Naive thymus-derived CD4-positive, alpha-beta T cell (primary cell): ENCODE results near the gene SYDE2. TPM values are rescaled to one million over a fixed set of nuclear protein-coding genes. Genes with fewer than 3 reads are reported as not detected.
"Not testable (repeated sequence)": the region's sequence is repeated elsewhere in the genome, so short reads cannot be mapped to it uniquely, and the experiment has no call there.

Source experiments
- ATAC-seq: fragments of 150-1000 bp; cut with Tn5 transposase; 2 replicates; pipeline ENCODE4 v1.10.0; 2021; ENCODE audit warnings: mild to moderate bottlenecking, moderate library complexity
- CTCF ChIA-PET: fragments of 350-600 bp; sonication (Branson Sonifier 250); formaldehyde crosslinking; loops from one replicate; lab custom pipeline; 2021; ENCODE audit warnings: antibody characterized with exemption; lab: Charles Lee
- POLR2A ChIA-PET: fragments of 350-600 bp; sonication (Branson Sonifier 250); formaldehyde crosslinking; loops from one replicate; lab custom pipeline; 2021; ENCODE audit warnings: antibody characterized with exemption, inconsistent platforms; lab: Charles Lee
- DNase-seq, 9 donors: peaks; one replicate each; pipeline versions ENCODE4 v3.0.0 to v3.0.0-alpha.2; 2020 to 2022; ENCODE audit warnings: mixed read lengths in 1 of 9
- H3K27ac ChIP-seq: one replicate; pipeline ENCODE4 v1.7.0; 2013; ENCODE audit warnings: mild to moderate bottlenecking, low read depth, low read length, moderate library complexity
- H3K27me3 ChIP-seq, 2 donors: one replicate each; pipeline ENCODE4 v1.7.0; 2013; ENCODE audit warnings: low read length in 2 of 2, mild to moderate bottlenecking in 2 of 2, moderate library complexity in 2 of 2; ENCODE audit not compliant: control insufficient read depth in 2 of 2, insufficient read depth in 2 of 2
- H3K36me3 ChIP-seq, 3 experiments: 1 replicate in 2 of 3; 2 replicates in 1 of 3; pipeline ENCODE4 v1.7.0; 2013; ENCODE audit warnings: low read length in 3 of 3, mild to moderate bottlenecking in 3 of 3, moderate library complexity in 1 of 3; ENCODE audit not compliant: insufficient read depth in 3 of 3, control insufficient read depth in 2 of 3
- H3K4me1 ChIP-seq, 2 donors: one replicate each; pipeline ENCODE4 v1.7.0; 2013; ENCODE audit warnings: low read length in 2 of 2, mild to moderate bottlenecking in 2 of 2, moderate library complexity in 1 of 2; ENCODE audit not compliant: control insufficient read depth in 2 of 2, insufficient read depth in 2 of 2
- H3K4me3 ChIP-seq: 2 replicates; pipeline ENCODE4 v1.7.0; 2013; ENCODE audit warnings: mild to moderate bottlenecking, low read length
- H3K9me3 ChIP-seq, 3 experiments: 1 replicate in 2 of 3; 2 replicates in 1 of 3; pipeline ENCODE4 v1.7.0; 2013; ENCODE audit warnings: low read length in 3 of 3; ENCODE audit not compliant: control insufficient read depth in 2 of 3
- H3K27ac Mint-ChIP-seq, 9 donors: one replicate each; pipeline ENCODE4 v1.8.0; 2020 to 2022; ENCODE audit warnings: mixed read lengths in 9 of 9, mild to moderate bottlenecking in 8 of 9, moderate library complexity in 5 of 9, inconsistent platforms in 2 of 9
- H3K27me3 Mint-ChIP-seq, 5 donors: one replicate each; pipeline ENCODE4 v1.8.0; 2021 to 2022; ENCODE audit warnings: mixed read lengths in 5 of 5, mild to moderate bottlenecking in 1 of 5
- H3K36me3 Mint-ChIP-seq, 5 donors: one replicate each; pipeline ENCODE4 v1.8.0; 2020 to 2022; ENCODE audit warnings: mixed read lengths in 5 of 5, mild to moderate bottlenecking in 3 of 5, inconsistent platforms in 1 of 5
- H3K4me1 Mint-ChIP-seq, 7 donors: one replicate each; pipeline ENCODE4 v1.8.0; 2020 to 2022; ENCODE audit warnings: mixed read lengths in 7 of 7, mild to moderate bottlenecking in 3 of 7, inconsistent platforms in 1 of 7
- H3K4me3 Mint-ChIP-seq, 10 donors: one replicate each; pipeline ENCODE4 v1.8.0; 2020 to 2022; ENCODE audit warnings: mild to moderate bottlenecking in 10 of 10, mixed read lengths in 10 of 10, moderate library complexity in 6 of 10, inconsistent platforms in 2 of 10
- H3K9me3 Mint-ChIP-seq, 11 donors: one replicate each; pipeline ENCODE4 v1.8.0; 2020 to 2022; ENCODE audit warnings: mixed read lengths in 11 of 11, mild to moderate bottlenecking in 4 of 11, inconsistent platforms in 1 of 11, moderate library complexity in 1 of 11
- intact Hi-C, 2 donors: fragments of 100-400 bp; cut with micrococcal nuclease; formaldehyde crosslinking; loops; one replicate each; pipeline ENCODE4 v1.15.1; 2023
- polyA plus RNA-seq, 2 donors: library from polyadenylated mRNA; unstranded; fragments of 300-500 nt; fragmentation: Illumina TruSeq; gene quantifications; one replicate each; pipeline ENCODE4 v1.2.3, GENCODE V29; 2021
- total RNA-seq, 6 experiments: library from RNA in 5 of 6; stranded (reverse) in 5 of 6; gene quantifications; 1 replicate in 5 of 6; 2 replicates in 1 of 6; pipeline ENCODE4 v1.2.3 and lab custom pipeline; 2021 to 2026

The SYDE2 gene
- total and polyA plus RNA-seq, 7 experiments from 2014 or later = 1.2 to 9.1 (median 5.7) TPM

DNA sequence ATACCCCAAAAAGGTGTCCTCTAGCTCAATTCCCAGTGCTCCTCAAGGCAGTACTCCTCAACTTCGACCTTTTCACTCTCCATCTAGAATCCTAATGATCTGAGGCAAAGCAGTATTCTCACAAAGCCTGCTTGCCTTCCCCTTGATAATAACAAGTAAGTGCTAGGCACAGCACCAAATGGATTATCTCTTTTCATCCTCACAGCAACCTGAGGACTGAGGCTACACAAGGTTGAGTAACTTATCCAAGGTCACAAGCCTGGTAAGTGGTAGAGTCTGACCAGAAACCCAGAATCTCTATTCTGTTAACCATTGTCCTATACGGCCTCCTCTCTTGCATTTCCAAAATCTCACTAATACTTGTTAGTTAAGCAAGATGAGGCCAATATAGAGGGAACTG lies 5.1 kb downstream of the SYDE2 start:
- CTCF ChIA-PET = interaction anchor here (0.7 to 0.9 kb wide), 2 partner anchors 16 to 88 kb away, joined by 3 to 5 read pairs; no protein-coding TSS in a partner anchor
- intact Hi-C loops = no loop called here

DNA sequence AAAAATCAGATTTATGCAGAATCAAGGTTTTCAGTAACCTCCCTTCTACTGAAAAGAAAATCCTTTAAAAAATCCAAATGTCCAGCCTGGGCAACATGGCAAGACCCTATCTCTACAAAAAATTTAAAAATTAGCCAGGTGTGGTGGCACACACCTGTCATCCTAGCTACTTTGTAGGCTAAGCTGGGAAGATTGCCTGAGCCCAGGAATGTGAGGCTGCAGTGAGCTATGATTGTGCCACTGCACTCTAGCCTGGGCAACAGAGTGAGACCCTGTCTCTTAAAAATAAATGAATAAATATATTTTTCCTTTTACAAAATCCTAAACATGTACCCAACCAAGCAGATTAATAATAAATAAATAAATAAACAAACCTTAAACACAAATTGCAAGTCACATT lies 8.7 kb downstream of the SYDE2 start:
- H3K27me3 ChIP-seq, H3K4me3 Mint-ChIP-seq, H3K4me1 ChIP-seq, H3K36me3 ChIP-seq, H3K4me3 ChIP-seq, H3K9me3 Mint-ChIP-seq, H3K27ac ChIP-seq, intact Hi-C loops, H3K27me3 Mint-ChIP-seq, H3K27ac Mint-ChIP-seq, DNase-seq, H3K9me3 ChIP-seq, ATAC-seq: not testable (repeated sequence)
- Mint-ChIP-seq H3K4me1 (peaks cover 0 to 35% (median 19%) of the 10 kb centered on the region in 7 donors), H3K36me3 (peaks cover 4 to 23% (median 20%) of the 10 kb centered on the region in 5 donors)
- ChIA-PET CTCF (interaction anchor here (1.3 kb wide), 1 partner anchor 82 kb away, joined by 3 read pairs; no protein-coding TSS in a partner anchor), POLR2A (interaction anchor here (1.3 kb wide), 1 partner anchor 10 kb away, joined by 4 read pairs; no protein-coding TSS in a partner anchor)

More for the DNA sequence above, 5.1 kb downstream of the SYDE2 start:
- Mint-ChIP-seq H3K9me3 (no peaks in the 10 kb centered on the region), H3K4me1 (peaks cover 9 to 58% (median 42%) of the 10 kb centered on the region in 7 donors), H3K36me3 (peaks cover 0 to 7% (median 4%) of the 10 kb centered on the region in 5 donors), H3K27ac (no peak overlapping the region), H3K4me3 (peak overlapping the region in 2 of 10 donors; percentile 21 to 31), H3K27me3 (peaks cover 0 to 27% (median 0%) of the 10 kb centered on the region in 5 donors)
- POLR2A ChIA-PET = interaction anchor here (1.0 kb wide), 1 partner anchor 80 kb away, joined by 3 read pairs; no protein-coding TSS in a partner anchor
- Histone ChIP-seq H3K27me3 (no peaks in the 10 kb centered on the region), H3K4me1 (no peaks in the 10 kb centered on the region), H3K27ac (no peak overlapping the region), H3K36me3 (peaks cover 0 to 5% (median 0%) of the 10 kb centered on the region in 3 experiments), H3K4me3 (no peak overlapping the region), H3K9me3 (no peaks in the 10 kb centered on the region)
- DNase-seq (no peak), ATAC-seq (no peak)

DNA sequence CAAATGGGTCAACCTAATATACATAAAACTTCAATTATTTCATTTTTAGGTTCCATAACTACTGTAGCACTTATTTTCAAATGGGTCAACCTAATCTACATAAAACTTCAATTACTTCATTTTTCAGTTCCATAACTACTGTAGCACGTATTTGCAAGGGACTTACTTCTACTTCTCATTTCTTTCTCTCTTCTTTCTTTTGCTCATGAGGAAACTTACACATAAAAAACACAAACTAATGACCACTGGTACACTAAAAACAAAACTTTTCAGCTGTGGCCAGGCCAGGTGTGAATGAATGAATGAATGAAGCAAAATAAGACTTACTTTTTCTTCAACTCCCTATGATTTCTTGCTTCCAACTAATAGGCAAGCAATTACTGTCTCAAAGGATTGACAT lies 11.7 kb downstream of the SYDE2 start:
- peak overlapping the region in 1 of 9 donors; percentile 7 for H3K27ac Mint-ChIP-seq

DNA sequence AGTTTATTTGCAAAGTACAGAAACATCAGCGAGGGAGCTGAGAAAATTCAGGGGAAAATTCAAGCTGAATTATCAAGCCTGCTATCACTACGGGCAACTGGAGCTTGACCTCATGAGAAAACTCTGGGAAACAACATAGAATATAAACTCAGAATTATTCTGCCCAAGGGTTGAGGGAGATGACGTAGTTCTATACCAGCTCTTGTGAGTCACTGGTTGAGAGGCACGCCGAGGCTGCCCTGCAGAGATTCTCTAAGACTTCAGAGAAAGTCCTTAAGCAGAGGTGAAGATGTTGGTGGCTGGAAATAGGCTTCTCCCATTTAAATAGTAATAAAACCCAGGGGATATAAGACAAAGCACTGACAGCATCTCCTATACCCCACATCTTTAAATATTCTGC lies 12.3 kb downstream of the SYDE2 start:
- intact Hi-C loops = no loop called here
- no peak overlapping the region for H3K27ac ChIP-seq
- no peaks in the 10 kb centered on the region for H3K27me3 ChIP-seq
- no peaks in the 10 kb centered on the region for H3K4me1 ChIP-seq
- Mint-ChIP-seq H3K9me3 (peaks cover 0 to 9% (median 0%) of the 10 kb centered on the region in 11 donors), H3K4me1 (peaks cover 0 to 15% (median 8%) of the 10 kb centered on the region in 7 donors), H3K4me3 (no peak overlapping the region), H3K27ac (no peak overlapping the region), H3K27me3 (no peaks in the 10 kb centered on the region), H3K36me3 (peaks cover 4 to 21% (median 19%) of the 10 kb centered on the region in 5 donors)
- no peak overlapping the region for H3K4me3 ChIP-seq
- H3K36me3 ChIP-seq = no peaks in the 10 kb centered on the region
- H3K9me3 ChIP-seq = no peaks in the 10 kb centered on the region
- DNase-seq (no peak), ATAC-seq (no peak)
- ChIA-PET CTCF (no interaction called here), POLR2A (no interaction called here)

More for the DNA sequence above, 11.7 kb downstream of the SYDE2 start:
- Mint-ChIP-seq H3K9me3 (peaks cover 0 to 9% (median 0%) of the 10 kb centered on the region in 11 donors), H3K27me3 (no peaks in the 10 kb centered on the region), H3K4me3 (no peak overlapping the region), H3K4me1 (peaks cover 0 to 15% (median 8%) of the 10 kb centered on the region in 7 donors), H3K36me3 (peaks cover 4 to 21% (median 19%) of the 10 kb centered on the region in 5 donors)
- Histone ChIP-seq H3K9me3 (no peaks in the 10 kb centered on the region), H3K27me3 (no peaks in the 10 kb centered on the region), H3K4me3 (no peak overlapping the region), H3K36me3 (no peaks in the 10 kb centered on the region), H3K27ac (no peak overlapping the region), H3K4me1 (no peaks in the 10 kb centered on the region)
- DNase-seq (no peak), ATAC-seq (no peak)
- ChIA-PET POLR2A (interaction anchor here (2.2 kb wide), 1 partner anchor 11 kb away, joined by 7 read pairs; the partner anchor contains the start of gene SYDE2), CTCF (no interaction called here)
- intact Hi-C loops = no loop called here

DNA sequence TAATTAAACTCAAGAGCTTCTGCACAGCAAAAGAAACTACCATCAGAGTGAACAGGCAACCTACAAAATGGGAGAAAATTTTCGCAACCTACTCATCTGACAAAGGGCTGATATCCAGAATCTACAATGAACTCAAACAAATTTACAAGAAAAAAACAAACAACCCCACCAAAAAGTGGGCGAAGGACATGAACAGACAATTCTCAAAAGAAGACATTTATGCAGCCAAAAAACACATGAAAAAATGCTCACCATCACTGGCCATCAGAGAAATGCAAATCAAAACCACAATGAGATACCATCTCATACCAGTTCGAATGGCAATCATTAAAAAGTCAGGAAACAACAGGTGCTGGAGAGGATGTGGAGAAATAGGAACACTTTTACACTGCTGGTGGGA lies 13.8 kb downstream of the SYDE2 start:
- H3K9me3 ChIP-seq, H3K36me3 ChIP-seq, H3K27me3 Mint-ChIP-seq, intact Hi-C loops, H3K27me3 ChIP-seq, H3K9me3 Mint-ChIP-seq, H3K4me3 ChIP-seq, H3K4me1 Mint-ChIP-seq, H3K27ac ChIP-seq, ATAC-seq, H3K4me1 ChIP-seq, DNase-seq, CTCF ChIA-PET, POLR2A ChIA-PET, H3K27ac Mint-ChIP-seq, H3K4me3 Mint-ChIP-seq: not testable (repeated sequence)
- peaks cover 8 to 30% (median 21%) of the 10 kb centered on the region in 5 donors for H3K36me3 Mint-ChIP-seq

DNA sequence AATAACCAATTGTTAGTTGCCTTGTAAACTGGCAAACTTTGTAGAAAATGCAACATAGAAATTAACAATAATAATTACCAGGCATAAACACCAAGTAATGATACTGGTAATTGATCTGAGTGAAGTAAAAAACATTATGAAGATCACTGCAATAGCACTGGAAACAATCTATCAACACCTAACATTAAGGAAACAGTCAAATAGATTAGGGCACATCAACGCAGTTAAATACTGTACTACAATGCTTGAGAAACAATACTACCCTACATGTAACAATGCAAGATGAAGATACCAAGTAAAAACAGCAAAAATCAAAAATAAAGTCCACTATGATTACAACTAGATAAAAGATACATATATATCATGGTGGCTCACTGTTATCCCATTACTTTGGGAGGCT lies 16.6 kb downstream of the SYDE2 start:
- no peaks in the 10 kb centered on the region for H3K36me3 ChIP-seq
- no peak for ATAC-seq
- H3K27me3 ChIP-seq = no peaks in the 10 kb centered on the region
- intact Hi-C loops = no loop called here
- H3K9me3 ChIP-seq = no peaks in the 10 kb centered on the region
- H3K4me1 Mint-ChIP-seq = peaks cover 6 to 19% (median 13%) of the 10 kb centered on the region in 7 donors
- H3K27me3 Mint-ChIP-seq = no peaks in the 10 kb centered on the region
- no peak overlapping the region for H3K4me3 Mint-ChIP-seq
- ChIA-PET POLR2A (no interaction called here), CTCF (no interaction called here)
- H3K4me3 ChIP-seq = no peak overlapping the region
- H3K9me3 Mint-ChIP-seq = peaks cover 0 to 9% (median 0%) of the 10 kb centered on the region in 11 donors
- no peak for DNase-seq
- no peak overlapping the region for H3K27ac ChIP-seq
- no peak overlapping the region for H3K27ac Mint-ChIP-seq
- peaks cover 2 to 6% of the 10 kb centered on the region in 2 donors for H3K4me1 ChIP-seq
- H3K36me3 Mint-ChIP-seq = peaks cover 5 to 23% (median 11%) of the 10 kb centered on the region in 5 donors
